A549 treated with Hydrocortisone at 1 μM for 4 hours (cell line): Measurements from ENCODE around the gene SLC5A2. TPM values are rescaled to one million over a fixed set of nuclear protein-coding genes. Genes with fewer than 3 reads are reported as not detected.

Source experiments
- total RNA-seq: library from RNA; stranded (reverse); fragments of 200-300 nt; extraction: Qiagen RNA extraction; gene quantifications from 5 replicates; pipeline ENCODE4 v1.2.3, GENCODE V29; 2022

Gene SLC5A2
- 0.05 to 0.48 TPM (median 0.39 TPM) in 5 replicates for total RNA-seq

DNA sequence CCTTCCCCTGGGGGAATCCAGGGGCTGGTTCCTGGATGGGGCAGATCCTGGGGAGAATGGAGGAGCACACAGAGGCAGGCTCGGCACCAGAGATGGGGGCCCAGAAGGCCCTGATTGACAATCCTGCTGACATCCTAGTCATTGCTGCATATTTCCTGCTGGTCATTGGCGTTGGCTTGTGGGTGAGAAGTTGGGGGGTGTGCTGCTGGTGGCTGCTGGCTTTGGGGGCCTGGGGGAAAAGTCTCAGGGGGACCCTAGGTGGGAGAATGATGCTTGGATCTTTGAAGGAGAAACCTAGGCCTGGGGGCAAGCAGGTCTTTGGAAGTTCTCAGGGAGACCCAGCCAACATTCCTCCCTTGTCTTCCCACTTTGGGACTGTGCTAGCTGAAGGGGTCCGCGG lies at the start of gene SLC5A2:
Gene SLC5A2 (plus strand): TSS at position 43 of the 400 bp plus-strand sequence. CDS start 14 bp downstream, at position 57.

GRCh38 chr16:31458844-31459686 lies 23.9 kb upstream of the SLC5A2 start, which contains the start of gene ARMC5:
Gene ARMC5, plus strand, starts transcription at chr16:31459501. Its CDS starts 24 bp downstream, at chr16:31459525.

DNA sequence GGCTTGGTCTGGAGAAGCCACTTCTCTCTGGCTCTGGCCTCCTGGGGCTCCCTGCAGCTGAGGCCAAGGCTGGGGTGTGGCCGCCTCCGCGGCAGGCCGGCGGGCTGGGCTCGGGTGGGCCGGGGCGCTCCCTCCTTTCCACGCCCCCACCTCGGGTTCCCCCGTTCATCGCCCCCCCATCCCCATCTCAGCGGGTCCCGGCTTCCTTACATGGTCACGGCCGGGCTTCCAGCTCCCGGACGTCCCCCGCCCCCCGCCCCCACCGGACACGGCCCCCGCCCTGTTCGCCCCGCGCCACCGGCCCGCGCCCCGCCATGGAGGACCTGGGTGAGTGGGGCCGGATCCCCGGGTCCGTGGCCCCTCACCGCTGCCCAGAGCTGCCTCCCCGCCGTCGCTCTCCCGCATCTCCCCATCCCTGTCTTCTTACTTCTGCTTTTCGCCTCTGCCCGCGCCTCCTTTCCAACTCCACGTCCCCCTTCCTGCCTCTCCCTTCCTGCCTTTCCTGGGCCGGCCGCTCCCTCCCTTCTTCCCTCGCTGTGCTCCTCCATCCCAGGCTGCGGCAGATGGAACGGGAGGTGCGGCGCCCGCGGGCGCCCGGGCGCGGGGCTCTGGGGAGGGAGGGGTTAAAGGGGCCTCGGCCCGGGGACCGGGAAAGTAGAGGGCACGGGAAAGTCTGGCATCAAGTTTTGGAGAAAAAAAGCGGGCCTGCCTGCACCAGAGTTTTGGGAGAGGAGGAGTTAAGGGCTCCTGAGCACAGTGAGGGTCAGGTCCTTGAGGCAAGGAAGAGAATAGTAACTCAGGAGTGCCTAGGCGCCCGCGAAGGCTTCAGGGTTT lies 10.8 kb upstream of the SLC5A2 start, which contains the start of gene TGFB1I1:
Gene TGFB1I1 (plus strand): TSS at position 278 of the 834 bp plus-strand sequence. CDS start 37 bp downstream, at position 315.

DNA sequence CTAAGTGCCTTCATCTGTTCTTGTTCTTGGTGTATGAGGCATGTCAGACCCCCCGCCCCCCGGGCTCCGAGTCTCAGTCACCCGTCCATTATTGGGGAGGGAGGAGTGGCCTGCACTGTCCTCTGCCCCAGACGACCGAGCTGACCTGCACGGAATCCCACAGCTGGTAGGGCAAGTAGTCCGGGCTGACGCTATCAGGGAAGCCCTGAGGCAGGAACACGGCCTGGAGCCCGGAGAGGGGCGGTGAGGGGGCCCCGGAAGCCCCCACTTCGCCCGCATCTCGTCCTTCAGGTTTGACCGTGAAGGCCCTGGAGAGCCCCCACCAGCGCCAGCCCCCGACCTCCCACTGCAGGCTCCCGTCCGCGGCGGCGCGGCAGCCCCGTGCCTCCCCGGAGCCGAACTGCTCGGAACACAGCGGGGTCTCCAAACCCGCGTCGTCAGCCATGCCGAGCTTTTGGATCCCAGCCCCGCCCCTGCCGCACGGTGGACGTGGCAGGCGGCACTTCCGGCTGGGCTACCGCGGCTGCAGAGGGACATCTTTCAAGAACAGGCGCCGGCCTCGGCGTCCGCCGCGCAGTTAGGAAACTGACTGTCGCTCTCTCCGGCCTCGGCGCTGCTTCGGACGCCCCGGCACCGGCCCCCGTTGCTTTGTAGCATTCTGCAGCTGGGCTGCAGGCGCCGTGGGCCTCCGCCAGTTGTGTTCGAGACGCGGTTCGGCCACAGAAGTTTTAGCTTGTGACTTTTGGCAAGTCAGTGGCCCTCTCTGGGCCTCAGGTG lies 25.2 kb downstream of the SLC5A2 start, which contains the start of gene RUSF1:
Gene RUSF1 (minus strand): TSS at position 463 of the 777 bp plus-strand sequence. CDS start 18 bp downstream, at position 445.

GRCh38 chr16:31527734-31528274 lies 44.9 kb downstream of the SLC5A2 start, which contains the start of gene AHSP:
Gene AHSP, plus strand, starts transcription at chr16:31527900. Its CDS starts 240 bp downstream, at chr16:31528140.

Other genes starting within 250 kb of the SLC5A2 start
- gene ITGAM, start 223.1 kb upstream of the SLC5A2 start, total RNA-seq = 1.1 to 1.9 TPM (median 1.7 TPM) in 5 replicates
- 1.0 to 1.5 TPM (median 1.1 TPM) in 5 replicates for gene ITGAX, start 127.9 kb upstream of the SLC5A2 start, total RNA-seq
- gene ITGAD, start 89.8 kb upstream of the SLC5A2 start, total RNA-seq = 0.02 to 0.06 TPM (median 0.05 TPM) in 3 of 5 replicates, not detected in the others
- gene COX6A2, start 54.8 kb upstream of the SLC5A2 start, total RNA-seq = not detected in 5 replicates
- gene ZNF843, start 40.3 kb upstream of the SLC5A2 start, total RNA-seq = 0.13 to 0.23 TPM (median 0.18 TPM) in 5 replicates
- gene ARMC5, start 23.6 kb upstream of the SLC5A2 start, total RNA-seq = 7.0 to 14.3 TPM (median 10.0 TPM) in 5 replicates
- 45.9 to 79.3 TPM (median 53.0 TPM) in 5 replicates for gene TGFB1I1, start 11.0 kb upstream of the SLC5A2 start, total RNA-seq
- 45.4 to 51.0 TPM (median 50.2 TPM) in 5 replicates for gene RUSF1, start 25.3 kb downstream of the SLC5A2 start, total RNA-seq
- not detected in 5 replicates for gene AHSP, start 44.8 kb downstream of the SLC5A2 start, total RNA-seq